ENCODE data around the gene PAFAH1B2. TPM values are rescaled to one million over a fixed set of nuclear protein-coding genes. Genes with fewer than 3 reads are reported as not detected.

PAFAH1B2 gene
- total RNA-seq, 4 donors from 2014 or later: 50.3 to 82.3 (median 63.2) TPM

DNA sequence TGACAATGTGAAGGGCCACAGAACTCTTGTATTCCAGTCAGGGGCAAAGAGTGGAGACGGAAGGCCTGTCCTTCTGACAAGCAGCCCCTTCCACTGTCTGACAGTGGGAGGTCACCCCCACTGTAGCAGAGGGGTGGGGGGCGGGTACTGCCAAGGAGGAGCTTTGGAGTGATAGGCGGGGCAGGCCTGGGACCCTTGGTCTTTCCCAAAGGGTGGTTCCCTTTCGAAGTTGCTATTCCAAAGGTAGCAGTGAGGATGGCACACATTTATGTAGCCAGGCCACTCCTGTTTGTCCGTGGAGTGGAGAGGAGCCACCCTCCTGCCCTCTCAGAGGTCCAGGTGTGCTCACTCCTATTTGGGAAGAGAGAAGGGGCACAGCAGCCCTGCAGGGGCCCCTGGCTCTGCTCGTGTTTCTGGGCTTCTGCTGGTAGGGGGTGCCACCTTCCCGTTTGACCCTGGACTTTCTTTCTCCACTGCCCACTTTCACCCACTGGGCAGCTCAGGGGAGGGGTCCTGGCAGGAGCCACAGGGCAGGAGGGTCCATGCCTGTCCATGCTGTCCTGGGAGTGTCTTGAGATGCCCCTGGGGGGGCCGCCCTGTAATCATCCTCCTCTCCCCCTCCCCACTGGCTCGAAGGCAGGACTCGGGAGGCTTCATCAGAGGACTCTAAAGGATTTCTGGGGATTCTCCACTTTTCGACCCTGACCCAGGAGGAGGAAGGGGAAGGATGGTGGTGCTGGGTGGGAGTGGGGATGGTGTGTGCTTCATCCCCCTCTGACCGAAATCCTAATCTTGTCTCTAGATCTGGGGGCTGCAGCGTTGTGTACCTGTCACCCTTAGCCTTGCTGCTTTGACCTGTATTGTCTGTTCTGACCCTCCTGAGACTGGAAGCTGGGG, 56.1 kb downstream of the PAFAH1B2 start:
- TF ChIP-seq POLR2A (IDR thresholded peaks at IDR 0.05): peak in 1 of 2 donors; percentile 53
- TF ChIP-seq POLR2AphosphoS5 (IDR thresholded peaks at IDR 0.05): peak; percentile 11
- no peak for TF ChIP-seq EP300 (IDR thresholded peaks at IDR 0.05)
- peaks cover 0 to 53% of the 10 kb centered on the region in 2 donors for H3K36me3 ChIP-seq
- no peaks in the 10 kb centered on the region for H3K9me3 ChIP-seq
- 19 to 38% methylated on average over 4 to 7 of the region's 13 CpGs for WGBS, 2 donors (ENCODE audit: low coverage in 1 of 2)
- H3K4me1 ChIP-seq: peaks cover 0 to 74% (median 11%) of the 10 kb centered on the region in 3 donors
- no peaks in the 10 kb centered on the region for H3K27me3 ChIP-seq
- peak overlapping the region; percentile 73 to 80 for H3K4me3 ChIP-seq
- no peak for ATAC-seq
- H3K27ac ChIP-seq: peak overlapping the region; percentile 97 to 99 (median 97)

DNA sequence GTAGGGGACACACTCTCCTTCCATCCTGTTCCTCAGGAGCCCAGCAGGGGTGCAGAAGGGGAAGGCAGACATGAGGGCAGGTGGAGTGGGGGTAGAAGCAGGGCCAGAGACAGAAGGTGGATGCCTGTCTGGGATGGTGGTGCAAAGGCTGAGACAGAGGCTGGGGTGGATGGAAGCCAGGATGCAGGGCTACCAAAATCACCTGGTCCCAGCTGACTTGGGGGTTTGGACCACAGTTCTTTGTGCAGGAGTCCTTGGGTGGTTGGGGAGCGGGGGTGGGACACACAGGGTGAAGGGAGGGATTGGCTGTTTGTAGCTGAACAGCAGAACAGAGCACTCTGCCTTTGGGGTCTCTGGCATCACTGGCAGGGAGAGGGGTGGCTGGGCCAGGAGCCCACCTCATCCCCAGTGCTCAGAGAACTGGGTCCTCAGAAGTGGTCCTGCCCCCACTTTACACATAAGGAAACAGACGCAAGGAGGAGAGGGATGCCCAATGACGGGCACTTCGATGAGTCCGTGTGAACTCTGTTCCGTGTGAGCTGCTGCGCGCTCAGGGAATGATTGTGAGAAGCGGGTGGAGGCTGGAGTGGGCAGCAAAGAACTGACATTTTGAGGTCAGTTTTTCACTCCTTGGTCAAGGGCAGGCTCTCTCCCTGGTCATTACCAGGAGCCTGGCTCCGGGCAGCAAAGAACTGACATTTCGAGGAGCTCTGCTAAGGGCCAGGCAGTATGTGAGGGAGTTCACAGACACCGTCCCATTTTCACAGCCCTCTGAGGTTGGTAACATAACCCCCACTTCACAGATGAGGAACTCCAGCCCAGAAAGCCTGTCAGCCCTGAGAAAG, 56.9 kb downstream of the PAFAH1B2 start:
- TF ChIP-seq POLR2A (IDR thresholded peaks at IDR 0.05) (peak; percentile 24 to 27), EP300 (IDR thresholded peaks at IDR 0.05) (no peak), POLR2AphosphoS5 (IDR thresholded peaks at IDR 0.05) (peak; percentile 76)
- TF ChIP-seq, protein P1, sequence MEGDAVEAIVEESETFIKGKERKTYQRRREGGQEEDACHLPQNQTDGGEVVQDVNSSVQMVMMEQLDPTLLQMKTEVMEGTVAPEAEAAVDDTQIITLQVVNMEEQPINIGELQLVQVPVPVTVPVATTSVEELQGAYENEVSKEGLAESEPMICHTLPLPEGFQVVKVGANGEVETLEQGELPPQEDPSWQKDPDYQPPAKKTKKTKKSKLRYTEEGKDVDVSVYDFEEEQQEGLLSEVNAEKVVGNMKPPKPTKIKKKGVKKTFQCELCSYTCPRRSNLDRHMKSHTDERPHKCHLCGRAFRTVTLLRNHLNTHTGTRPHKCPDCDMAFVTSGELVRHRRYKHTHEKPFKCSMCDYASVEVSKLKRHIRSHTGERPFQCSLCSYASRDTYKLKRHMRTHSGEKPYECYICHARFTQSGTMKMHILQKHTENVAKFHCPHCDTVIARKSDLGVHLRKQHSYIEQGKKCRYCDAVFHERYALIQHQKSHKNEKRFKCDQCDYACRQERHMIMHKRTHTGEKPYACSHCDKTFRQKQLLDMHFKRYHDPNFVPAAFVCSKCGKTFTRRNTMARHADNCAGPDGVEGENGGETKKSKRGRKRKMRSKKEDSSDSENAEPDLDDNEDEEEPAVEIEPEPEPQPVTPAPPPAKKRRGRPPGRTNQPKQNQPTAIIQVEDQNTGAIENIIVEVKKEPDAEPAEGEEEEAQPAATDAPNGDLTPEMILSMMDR (IDR thresholded peaks at IDR 0.05): peak in 1 of 4 experiments; percentile 40
- peak overlapping the region; percentile 97 to 99 (median 97) for H3K27ac ChIP-seq
- peak overlapping the region; percentile 73 to 80 for H3K4me3 ChIP-seq
- peaks cover 0 to 51% of the 10 kb centered on the region in 2 donors for H3K36me3 ChIP-seq
- no peaks in the 10 kb centered on the region for H3K27me3 ChIP-seq
- no peak for ATAC-seq
- H3K9me3 ChIP-seq: no peaks in the 10 kb centered on the region
- H3K4me1 ChIP-seq: peaks cover 0 to 81% (median 12%) of the 10 kb centered on the region in 3 donors
- WGBS, 2 donors (ENCODE audit: low coverage in 1 of 2): 12 to 22% methylated on average over 9 to 10 of the region's 12 CpGs

DNA sequence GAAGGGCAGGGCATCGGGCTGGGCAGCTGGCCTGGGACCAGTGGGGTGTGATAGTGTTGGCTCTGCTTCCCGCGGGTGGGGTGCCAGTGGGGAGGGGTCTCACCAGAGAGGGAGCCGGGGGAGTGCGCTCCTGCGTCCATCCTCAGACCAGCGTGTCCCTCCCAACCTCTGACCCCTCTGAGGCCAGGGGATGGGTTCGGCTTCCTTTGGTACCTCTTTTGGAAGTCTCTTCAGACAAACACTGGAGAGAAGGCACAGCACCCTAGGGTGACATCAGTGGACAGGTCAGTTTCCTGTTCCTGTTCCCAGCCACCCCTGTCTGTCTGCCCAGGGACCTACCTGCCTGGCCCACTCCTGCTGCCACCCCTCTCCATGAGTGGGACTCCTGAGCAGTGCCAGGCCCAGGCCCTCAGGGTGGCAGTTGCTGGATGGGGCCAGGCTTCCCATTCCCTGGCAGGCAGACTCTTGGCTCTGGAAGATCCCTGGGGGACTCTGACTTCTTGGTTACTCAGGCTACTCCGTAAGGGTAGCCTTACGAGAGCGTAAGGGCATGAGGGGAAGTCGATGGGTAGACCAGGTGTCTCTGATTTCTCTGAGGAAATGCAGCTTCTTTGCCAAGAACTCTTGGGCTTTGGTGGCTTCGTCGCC, 57.7 kb downstream of the PAFAH1B2 start:
- H3K9me3 ChIP-seq: no peaks in the 10 kb centered on the region
- TF ChIP-seq EP300 (IDR thresholded peaks at IDR 0.05) (no peak), POLR2AphosphoS5 (IDR thresholded peaks at IDR 0.05) (no peak), POLR2A (IDR thresholded peaks at IDR 0.05) (peak in 1 of 2 donors; percentile 26)
- TF ChIP-seq, protein P1 (IDR thresholded peaks at IDR 0.05): no peak
- no peaks in the 10 kb centered on the region for H3K27me3 ChIP-seq
- ATAC-seq: no peak
- no CpG with 5 or more reads among the region's 14 CpGs for WGBS, 2 donors (ENCODE audit: low coverage in 1 of 2)
- H3K27ac ChIP-seq: peak overlapping the region; percentile 97 to 99 (median 97)
- peaks cover 0 to 44% of the 10 kb centered on the region in 2 donors for H3K36me3 ChIP-seq
- H3K4me3 ChIP-seq: peak overlapping the region; percentile 73 to 80
- H3K4me1 ChIP-seq: peaks cover 0 to 82% (median 12%) of the 10 kb centered on the region in 3 donors

DNA sequence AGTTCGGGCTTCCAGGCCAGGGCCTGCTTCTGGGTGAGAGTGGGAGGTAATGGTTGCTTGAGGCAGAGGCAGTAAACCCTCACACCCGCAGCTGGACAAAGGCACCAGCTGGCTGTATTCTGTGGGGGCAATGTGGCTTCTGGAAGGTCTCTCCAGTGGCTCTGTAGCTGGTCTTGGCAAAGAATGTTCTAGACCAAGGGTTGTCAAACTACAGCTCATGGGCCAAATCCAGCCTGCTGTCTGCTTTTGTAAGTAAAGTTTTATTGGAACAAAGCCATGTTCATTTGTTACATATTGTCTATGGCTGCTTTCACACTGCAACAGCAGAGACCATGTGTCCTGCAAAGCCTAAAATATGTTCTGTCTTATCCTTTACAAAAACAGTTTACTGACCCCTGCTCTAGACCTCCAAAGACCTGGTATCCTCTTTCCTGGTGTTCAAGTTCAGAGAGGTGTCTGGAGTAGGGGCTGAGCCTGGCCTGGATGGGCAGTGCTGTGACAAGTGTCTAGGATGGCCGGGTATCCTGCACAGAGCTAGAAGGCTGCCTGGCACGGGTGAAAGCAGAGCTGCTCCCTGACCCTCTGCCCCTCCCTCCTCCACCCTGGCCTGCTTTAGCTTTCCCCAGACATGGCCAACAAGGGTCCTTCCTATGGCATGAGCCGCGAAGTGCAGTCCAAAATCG, 58.4 kb downstream of the PAFAH1B2 start:
- 0 to 47% methylated on average over 1 to 3 of the region's 7 CpGs for WGBS, 2 donors (ENCODE audit: low coverage in 1 of 2)
- H3K36me3 ChIP-seq: peaks cover 0 to 42% of the 10 kb centered on the region in 2 donors
- TF ChIP-seq, protein P1 (IDR thresholded peaks at IDR 0.05): peak in 1 of 4 experiments; percentile 21
- no peak for TF ChIP-seq POLR2A (IDR thresholded peaks at IDR 0.05)

More for the DNA sequence above, 58.4 kb downstream of the PAFAH1B2 start:
- Histone ChIP-seq H3K9me3 (no peaks in the 10 kb centered on the region), H3K4me3 (peak overlapping the region; percentile 73 to 80), H3K4me1 (peaks cover 0 to 75% (median 10%) of the 10 kb centered on the region in 3 donors), H3K27ac (peak overlapping the region; percentile 97 to 99 (median 97)), H3K27me3 (no peaks in the 10 kb centered on the region)
- ATAC-seq: no peak

Measured in gastroesophageal sphincter (tissue), 4 donors.